H9 (cell line): ENCODE results near the gene XPO1. TPM values are rescaled to one million over a fixed set of nuclear protein-coding genes. Genes with fewer than 3 reads are reported as not detected.

Experiments
- DNase-seq: peaks from one replicate; pipeline ENCODE4 v3.0.0-alpha.2; 2017
- H2AFZ ChIP-seq: one replicate; pipeline ENCODE4 v1.6.1; 2013; ENCODE audit warnings: mild to moderate bottlenecking, low read length, control low read depth, moderate library complexity
- H2AK5ac ChIP-seq: 2 replicates; pipeline ENCODE4 v1.6.1; 2013; ENCODE audit warnings: low read length, control low read depth, mixed read lengths; ENCODE audit not compliant: insufficient read length
- H2BK120ac ChIP-seq: one replicate; pipeline ENCODE4 v1.6.1; 2013; ENCODE audit warnings: low read depth, mild to moderate bottlenecking, low read length, control low read depth, inconsistent platforms; ENCODE audit not compliant: poor library complexity, severe bottlenecking
- H2BK12ac ChIP-seq: 2 replicates; pipeline ENCODE4 v1.6.1; 2013; ENCODE audit warnings: low read length, control low read depth, mixed read lengths, low read depth; ENCODE audit not compliant: insufficient read length
- H2BK15ac ChIP-seq: 2 replicates; pipeline ENCODE4 v1.6.1; 2013; ENCODE audit warnings: low read depth, low read length, control low read depth
- H2BK20ac ChIP-seq: one replicate; pipeline ENCODE4 v1.6.1; 2013; ENCODE audit warnings: low read depth, mild to moderate bottlenecking, low read length, control low read depth, inconsistent platforms; ENCODE audit not compliant: poor library complexity, severe bottlenecking
- H2BK5ac ChIP-seq: 2 replicates; pipeline ENCODE4 v1.6.1; 2013; ENCODE audit warnings: low read length, control low read depth, mixed read lengths; ENCODE audit not compliant: insufficient read length
- H3K14ac ChIP-seq: 2 replicates; pipeline ENCODE4 v1.6.1; 2013; ENCODE audit warnings: low read length, control low read depth; ENCODE audit not compliant: insufficient read depth
- H3K18ac ChIP-seq: 2 replicates; pipeline ENCODE4 v1.6.1; 2013; ENCODE audit warnings: low read depth, mild to moderate bottlenecking, mixed read lengths, low read length, control low read depth; ENCODE audit not compliant: insufficient read length
- H3K23ac ChIP-seq: 2 replicates; pipeline ENCODE4 v1.6.1; 2013; ENCODE audit warnings: low read length, control low read depth, mixed read lengths, low read depth; ENCODE audit not compliant: insufficient read length
- H3K23me2 ChIP-seq: 2 replicates; pipeline ENCODE4 v1.6.1; 2013; ENCODE audit warnings: low read depth, mild to moderate bottlenecking, mixed read lengths, low read length, control low read depth; ENCODE audit not compliant: insufficient read length, poor library complexity, severe bottlenecking
- H3K27ac ChIP-seq: 2 replicates; pipeline ENCODE4 v1.5.1; 2013; ENCODE audit warnings: low read length, control low read depth, mixed read lengths, low read depth; ENCODE audit not compliant: insufficient read length
- H3K27me3 ChIP-seq: 2 replicates; pipeline ENCODE4 v1.6.1; 2013; ENCODE audit warnings: low read length, control low read depth, inconsistent platforms; ENCODE audit not compliant: insufficient read depth
- H3K4ac ChIP-seq: 2 replicates; pipeline ENCODE4 v1.6.1; 2013; ENCODE audit warnings: low read depth, mild to moderate bottlenecking, control low read depth, inconsistent platforms, low read length, moderate library complexity
- H3K4me1 ChIP-seq: 2 replicates; pipeline ENCODE4 v1.6.1; 2013; ENCODE audit warnings: low read length, control low read depth, inconsistent platforms; ENCODE audit not compliant: insufficient read depth
- H3K4me2 ChIP-seq: 2 replicates; pipeline ENCODE4 v1.6.1; 2013; ENCODE audit warnings: low read length, control low read depth, mixed read lengths; ENCODE audit not compliant: insufficient read length, insufficient read depth
- H3K56ac ChIP-seq: 2 replicates; pipeline ENCODE4 v1.6.1; 2013; ENCODE audit warnings: low read depth, mild to moderate bottlenecking, mixed read lengths, low read length, control low read depth; ENCODE audit not compliant: insufficient read length
- H3K79me1 ChIP-seq: 2 replicates; pipeline ENCODE4 v1.6.1; 2013; ENCODE audit warnings: low read depth, mild to moderate bottlenecking, moderate library complexity, low read length, control low read depth, inconsistent platforms; ENCODE audit not compliant: insufficient read depth, poor library complexity, severe bottlenecking
- H3K79me2 ChIP-seq: 2 replicates; pipeline ENCODE4 v1.6.1; 2013; ENCODE audit warnings: low read length, control low read depth, inconsistent platforms; ENCODE audit not compliant: insufficient read depth
- H3K9ac ChIP-seq: 2 replicates; pipeline ENCODE4 v1.6.1; 2013; ENCODE audit warnings: low read length, control low read depth, mixed read lengths; ENCODE audit not compliant: insufficient read length; ENCODE audit errors: extremely low read depth
- H3K9me3 ChIP-seq: one replicate; pipeline ENCODE4 v1.6.1; 2013; ENCODE audit warnings: low read depth, low read length, inconsistent platforms; ENCODE audit not compliant: control insufficient read depth
- H3T11ph ChIP-seq: one replicate; pipeline ENCODE4 v1.6.1; 2013; ENCODE audit warnings: mild to moderate bottlenecking, low read length, control low read depth, inconsistent platforms
- H4K20me1 ChIP-seq: one replicate; pipeline ENCODE4 v1.6.1; 2013; ENCODE audit not compliant: control insufficient read depth, insufficient read length, insufficient read depth
- H4K5ac ChIP-seq: 2 replicates; pipeline ENCODE4 v1.6.1; 2013; ENCODE audit warnings: low read depth, mild to moderate bottlenecking, mixed read lengths, low read length, control low read depth; ENCODE audit not compliant: insufficient read length
- H4K8ac ChIP-seq: replicated peaks from 2 replicates; pipeline ENCODE4 v1.6.1; 2013; ENCODE audit warnings: low read length, control low read depth, mixed read lengths, low read depth; ENCODE audit not compliant: insufficient read length
- H4K91ac ChIP-seq: 2 replicates; pipeline ENCODE4 v1.6.1; 2013; ENCODE audit warnings: low read depth, mild to moderate bottlenecking, moderate library complexity, mixed read lengths, low read length, control low read depth; ENCODE audit not compliant: insufficient read length
- H3K27ac Mint-ChIP-seq, 3 experiments: 2 replicates in 2 of 3; 3 replicates in 1 of 3; pipeline ENCODE4 v1.8.0; 2020 to 2021; ENCODE audit warnings: mixed read lengths in 3 of 3, mild to moderate bottlenecking in 1 of 3, moderate library complexity in 1 of 3
- H3K27me3 Mint-ChIP-seq: 2 replicates; pipeline ENCODE4 v1.8.0; 2021; ENCODE audit warnings: low read depth, mild to moderate bottlenecking, moderate library complexity, mixed read lengths
- H3K36me3 Mint-ChIP-seq, 3 experiments: 2 replicates in 2 of 3; 3 replicates in 1 of 3; pipeline ENCODE4 v1.8.0; 2020 to 2021; ENCODE audit warnings: low read depth in 3 of 3, mixed read lengths in 3 of 3; ENCODE audit not compliant: insufficient read depth in 1 of 3
- H3K4me1 Mint-ChIP-seq, 2 experiments: 2 replicates each; pipeline ENCODE4 v1.8.0; 2020; ENCODE audit warnings: mixed read lengths in 2 of 2
- H3K4me3 Mint-ChIP-seq, 2 experiments: 2 replicates in 1 of 2; 3 replicates in 1 of 2; pipeline ENCODE4 v1.8.0; 2020 to 2021; ENCODE audit warnings: mild to moderate bottlenecking in 2 of 2, mixed read lengths in 2 of 2, moderate library complexity in 1 of 2
- H3K9me3 Mint-ChIP-seq, 2 experiments: 2 replicates in 1 of 2; 3 replicates in 1 of 2; pipeline ENCODE4 v1.8.0; 2020; ENCODE audit warnings: mild to moderate bottlenecking in 2 of 2, mixed read lengths in 2 of 2, moderate library complexity in 1 of 2
- WGBS: extraction: QIAGEN DNeasy Blood & Tissue Kit; methylation state at CpG from one replicate; pipeline ENCODE4 v1.1.7; 2013; ENCODE audit warnings: missing lambda C conversion rate, low lambda C conversion rate, mixed read lengths; ENCODE audit not compliant: insufficient read length; ENCODE audit errors: extremely low coverage; 5-methylcytosine and 5-hydroxymethylcytosine counted together
- total RNA-seq: library from RNA; stranded (reverse); gene quantifications from 2 replicates; pipeline ENCODE4 v1.2.1, GENCODE V29; 2021
- TF ChIP-seq, protein P1 (sequence below): fragments of 200-600 bp; sonication (generic); conservative IDR thresholded peaks from 3 replicates; pipeline ENCODE4 v1.8.0; 2021; ENCODE audit warnings: antibody characterized with exemption, mild to moderate bottlenecking

The XPO1 gene
- total RNA-seq, 1 experiment from 2014 or later = 320 TPM

DNA sequence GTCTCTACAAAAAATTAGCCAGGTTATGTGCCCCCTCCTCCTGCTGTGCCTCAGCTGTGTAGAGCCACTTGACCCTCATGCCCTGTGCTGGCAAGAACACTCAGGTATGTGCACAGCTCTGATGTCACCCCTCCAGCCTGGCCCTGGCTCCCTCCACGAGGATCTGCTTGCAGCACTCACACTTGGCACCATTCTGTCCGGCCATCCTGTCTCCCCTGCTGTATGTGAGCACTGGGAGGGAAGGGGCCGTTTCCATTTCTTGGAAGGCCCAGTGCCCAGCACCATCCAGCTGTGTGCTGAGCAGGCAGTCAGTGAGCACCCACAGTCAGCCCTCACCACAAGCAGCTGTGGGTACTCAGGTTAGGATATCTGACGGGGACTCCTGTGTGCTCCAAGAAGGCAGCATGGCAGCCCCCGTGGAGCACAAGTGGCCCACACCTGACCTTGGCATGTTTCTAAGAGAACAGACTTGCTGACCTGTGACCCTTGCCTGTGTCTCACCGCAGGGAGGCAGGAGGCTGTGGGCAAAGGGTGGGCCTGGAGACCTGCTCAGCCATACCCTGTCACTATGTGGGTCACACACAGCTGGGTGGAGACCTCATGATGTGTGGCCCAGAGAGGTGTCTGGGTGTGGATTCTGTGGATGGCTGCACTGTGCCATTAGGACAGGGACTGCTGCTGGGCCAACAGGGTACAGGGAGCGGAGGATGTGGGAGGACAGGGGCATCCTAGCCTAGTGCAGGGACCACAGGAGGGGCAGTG is 98.7 kb downstream of the XPO1 start:
- H2BK15ac ChIP-seq = no peak overlapping the region
- H3K56ac ChIP-seq = no peak overlapping the region
- Mint-ChIP-seq H3K9me3 (peaks cover 4 to 6% of the 10 kb centered on the region in 2 experiments; a peak in 4 of 5 replicates), H3K27ac (peak overlapping the region; percentile 42 to 56 (median 46); a peak in 3 of 7 replicates), H3K27me3 (no peaks in the 10 kb centered on the region), H3K4me1 (peaks cover 34 to 47% of the 10 kb centered on the region in 2 experiments), H3K4me3 (no peak overlapping the region), H3K36me3 (peaks cover 5 to 13% (median 6%) of the 10 kb centered on the region in 3 experiments)
- no CpG with 5 or more reads among the region's 7 CpGs for WGBS
- no peak overlapping the region for H3K4ac ChIP-seq
- peaks cover 4% of the 10 kb centered on the region for H3K79me1 ChIP-seq
- H4K5ac ChIP-seq = no peak overlapping the region
- H2BK120ac ChIP-seq = no peak overlapping the region
- no peaks in the 10 kb centered on the region for H3K27me3 ChIP-seq
- H3K4me2 ChIP-seq = no peak overlapping the region
- no peak overlapping the region for H4K91ac ChIP-seq
- H3K23ac ChIP-seq = no peak overlapping the region
- no peak overlapping the region for H2BK12ac ChIP-seq
- H3K79me2 ChIP-seq = peaks cover 59% of the 10 kb centered on the region
- TF ChIP-seq, protein P1, sequence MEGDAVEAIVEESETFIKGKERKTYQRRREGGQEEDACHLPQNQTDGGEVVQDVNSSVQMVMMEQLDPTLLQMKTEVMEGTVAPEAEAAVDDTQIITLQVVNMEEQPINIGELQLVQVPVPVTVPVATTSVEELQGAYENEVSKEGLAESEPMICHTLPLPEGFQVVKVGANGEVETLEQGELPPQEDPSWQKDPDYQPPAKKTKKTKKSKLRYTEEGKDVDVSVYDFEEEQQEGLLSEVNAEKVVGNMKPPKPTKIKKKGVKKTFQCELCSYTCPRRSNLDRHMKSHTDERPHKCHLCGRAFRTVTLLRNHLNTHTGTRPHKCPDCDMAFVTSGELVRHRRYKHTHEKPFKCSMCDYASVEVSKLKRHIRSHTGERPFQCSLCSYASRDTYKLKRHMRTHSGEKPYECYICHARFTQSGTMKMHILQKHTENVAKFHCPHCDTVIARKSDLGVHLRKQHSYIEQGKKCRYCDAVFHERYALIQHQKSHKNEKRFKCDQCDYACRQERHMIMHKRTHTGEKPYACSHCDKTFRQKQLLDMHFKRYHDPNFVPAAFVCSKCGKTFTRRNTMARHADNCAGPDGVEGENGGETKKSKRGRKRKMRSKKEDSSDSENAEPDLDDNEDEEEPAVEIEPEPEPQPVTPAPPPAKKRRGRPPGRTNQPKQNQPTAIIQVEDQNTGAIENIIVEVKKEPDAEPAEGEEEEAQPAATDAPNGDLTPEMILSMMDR = no peak
- H4K8ac ChIP-seq = no peak overlapping the region
- no peak overlapping the region for H2BK20ac ChIP-seq
- H3K9me3 ChIP-seq = no peaks in the 10 kb centered on the region
- no peaks in the 10 kb centered on the region for H4K20me1 ChIP-seq
- peaks cover under 1% of the 10 kb centered on the region; the same call in 1 of the 2 replicates for H3K4me1 ChIP-seq
- H3K23me2 ChIP-seq = no peaks in the 10 kb centered on the region
- no peak overlapping the region for H2AK5ac ChIP-seq
- H3K18ac ChIP-seq = no peak overlapping the region
- no peak overlapping the region for H3K9ac ChIP-seq
- H3K14ac ChIP-seq = no peak overlapping the region
- H2BK5ac ChIP-seq = no peak overlapping the region
- no peak overlapping the region for H3T11ph ChIP-seq
- no peak overlapping the region for H2AFZ ChIP-seq
- DNase-seq = no peak
- H3K27ac ChIP-seq = no peak overlapping the region
